Measurements from ENCODE around the gene BLTP3B. TPM values are rescaled to one million over a fixed set of nuclear protein-coding genes. Genes with fewer than 3 reads are reported as not detected.
"Not testable (repeated sequence)": the region's sequence is repeated elsewhere in the genome, so short reads cannot be mapped to it uniquely, and the experiment has no call there.

Gene BLTP3B
- total RNA-seq, 4 donors from 2014 or later, result 33.6 to 71.3 (median 42.5) TPM

DNA sequence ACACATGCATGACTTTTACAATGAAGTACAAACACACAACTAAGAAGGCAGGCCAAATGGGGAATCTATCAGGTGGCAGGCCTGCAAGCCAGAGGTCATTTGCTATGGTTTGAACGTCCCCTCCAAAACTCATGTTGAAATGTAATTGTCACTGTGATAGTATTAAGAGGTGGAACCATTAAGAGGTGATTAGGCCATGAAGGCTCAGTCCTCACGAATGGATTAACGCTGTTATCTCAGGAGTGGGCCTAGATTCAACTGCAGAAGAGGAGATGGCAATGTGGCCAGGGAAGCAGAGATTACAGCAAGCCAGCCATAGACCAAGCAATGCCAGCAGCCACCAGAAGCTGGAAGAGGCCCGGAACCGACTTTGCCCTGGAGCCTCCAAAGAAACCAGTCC, 44.4 kb upstream of the BLTP3B start:
- Histone ChIP-seq H3K4me1 (no peaks in the 10 kb centered on the region), H3K27me3 (no peaks in the 10 kb centered on the region), H3K9me3 (no peaks in the 10 kb centered on the region), H3K4me3 (no peak overlapping the region), H3K27ac (no peak overlapping the region), H3K36me3 (no peaks in the 10 kb centered on the region)
- intact Hi-C loops (cut with DNase I; ENCODE audit: low total_unique reads) (no loop called here), in situ Hi-C loops (cut with MboI; ENCODE audit: low sequenced_read_pairs in 4 of 4) (no loop called here)
- ATAC-seq, result no peak
- TF ChIP-seq, protein P1, sequence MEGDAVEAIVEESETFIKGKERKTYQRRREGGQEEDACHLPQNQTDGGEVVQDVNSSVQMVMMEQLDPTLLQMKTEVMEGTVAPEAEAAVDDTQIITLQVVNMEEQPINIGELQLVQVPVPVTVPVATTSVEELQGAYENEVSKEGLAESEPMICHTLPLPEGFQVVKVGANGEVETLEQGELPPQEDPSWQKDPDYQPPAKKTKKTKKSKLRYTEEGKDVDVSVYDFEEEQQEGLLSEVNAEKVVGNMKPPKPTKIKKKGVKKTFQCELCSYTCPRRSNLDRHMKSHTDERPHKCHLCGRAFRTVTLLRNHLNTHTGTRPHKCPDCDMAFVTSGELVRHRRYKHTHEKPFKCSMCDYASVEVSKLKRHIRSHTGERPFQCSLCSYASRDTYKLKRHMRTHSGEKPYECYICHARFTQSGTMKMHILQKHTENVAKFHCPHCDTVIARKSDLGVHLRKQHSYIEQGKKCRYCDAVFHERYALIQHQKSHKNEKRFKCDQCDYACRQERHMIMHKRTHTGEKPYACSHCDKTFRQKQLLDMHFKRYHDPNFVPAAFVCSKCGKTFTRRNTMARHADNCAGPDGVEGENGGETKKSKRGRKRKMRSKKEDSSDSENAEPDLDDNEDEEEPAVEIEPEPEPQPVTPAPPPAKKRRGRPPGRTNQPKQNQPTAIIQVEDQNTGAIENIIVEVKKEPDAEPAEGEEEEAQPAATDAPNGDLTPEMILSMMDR (IDR thresholded peaks at IDR 0.05 in 4 of 5, conservative IDR thresholded peaks at IDR 0.05 in 1 of 5), result no peak
- TF ChIP-seq POLR2A (IDR thresholded peaks at IDR 0.05), result no peak
- no peak for DNase-seq

DNA sequence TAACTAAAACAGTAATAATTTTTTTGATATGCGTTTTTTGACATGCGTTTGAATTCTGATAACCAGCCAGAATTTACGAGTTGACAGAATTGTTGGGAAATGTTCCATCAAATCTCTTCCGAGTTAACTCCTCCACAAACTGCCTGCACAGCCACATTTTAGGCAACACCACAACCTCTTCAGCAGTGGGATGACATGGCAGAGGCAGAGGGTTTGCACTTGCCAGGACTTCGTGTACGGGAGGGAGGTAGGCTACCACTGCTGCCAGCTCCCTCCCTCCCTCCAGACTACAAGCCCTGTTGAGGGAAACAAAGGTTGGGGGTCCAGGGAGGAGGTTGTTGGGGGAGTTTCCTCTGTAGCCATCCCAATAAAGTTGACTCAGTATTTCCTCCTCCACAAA, 43.4 kb upstream of the BLTP3B start:
- H3K4me3 ChIP-seq, result no peak overlapping the region
- H3K4me1 ChIP-seq, result no peaks in the 10 kb centered on the region
- no peaks in the 10 kb centered on the region for H3K36me3 ChIP-seq
- DNase-seq (no peak), ATAC-seq (no peak)
- no peak overlapping the region for H3K27ac ChIP-seq
- intact Hi-C loops (cut with DNase I; ENCODE audit: low total_unique reads), result no loop called here
- no peak for TF ChIP-seq POLR2A (IDR thresholded peaks at IDR 0.05)
- TF ChIP-seq, protein P1 (IDR thresholded peaks at IDR 0.05 in 4 of 5, conservative IDR thresholded peaks at IDR 0.05 in 1 of 5), result no peak
- in situ Hi-C loops (cut with MboI; ENCODE audit: low sequenced_read_pairs in 4 of 4), result no loop called here
- no peaks in the 10 kb centered on the region for H3K9me3 ChIP-seq
- no peaks in the 10 kb centered on the region for H3K27me3 ChIP-seq

DNA sequence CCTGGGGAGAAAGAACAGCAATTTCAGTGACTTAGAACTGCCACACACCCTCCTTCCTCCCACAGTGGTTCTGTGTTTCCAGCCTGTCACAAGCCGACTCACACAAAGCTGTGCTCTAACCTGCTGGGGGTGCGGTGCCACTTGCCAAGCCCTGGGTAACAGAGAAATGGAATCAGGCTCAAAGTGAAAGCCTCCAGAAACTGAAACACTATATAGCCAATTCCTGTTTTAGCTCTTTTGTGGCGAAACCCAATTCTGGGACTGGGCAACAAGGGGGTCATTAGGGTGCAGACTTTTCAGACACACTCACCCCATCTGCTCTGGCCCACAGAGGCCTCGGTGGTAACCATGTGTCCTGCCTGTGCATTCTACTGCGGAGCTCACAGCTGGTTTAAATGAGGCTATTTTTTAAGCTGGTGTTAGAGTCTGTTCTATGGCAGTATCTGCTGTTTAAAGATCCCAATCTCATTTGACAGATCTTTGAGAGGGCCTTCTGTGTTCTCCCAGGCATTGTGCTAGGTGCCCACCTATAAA, 42.8 kb upstream of the BLTP3B start:
- no peaks in the 10 kb centered on the region for H3K9me3 ChIP-seq
- no peak overlapping the region for H3K4me3 ChIP-seq
- ATAC-seq, result no peak
- no peak for DNase-seq
- in situ Hi-C loops (cut with MboI; ENCODE audit: low sequenced_read_pairs in 4 of 4) (no loop called here), intact Hi-C loops (cut with DNase I; ENCODE audit: low total_unique reads) (no loop called here)
- no peaks in the 10 kb centered on the region for H3K4me1 ChIP-seq
- no peak overlapping the region for H3K27ac ChIP-seq
- TF ChIP-seq, protein P1 (IDR thresholded peaks at IDR 0.05 in 4 of 5, conservative IDR thresholded peaks at IDR 0.05 in 1 of 5), result no peak
- TF ChIP-seq POLR2A (IDR thresholded peaks at IDR 0.05), result no peak
- H3K36me3 ChIP-seq, result no peaks in the 10 kb centered on the region
- no peaks in the 10 kb centered on the region for H3K27me3 ChIP-seq

DNA sequence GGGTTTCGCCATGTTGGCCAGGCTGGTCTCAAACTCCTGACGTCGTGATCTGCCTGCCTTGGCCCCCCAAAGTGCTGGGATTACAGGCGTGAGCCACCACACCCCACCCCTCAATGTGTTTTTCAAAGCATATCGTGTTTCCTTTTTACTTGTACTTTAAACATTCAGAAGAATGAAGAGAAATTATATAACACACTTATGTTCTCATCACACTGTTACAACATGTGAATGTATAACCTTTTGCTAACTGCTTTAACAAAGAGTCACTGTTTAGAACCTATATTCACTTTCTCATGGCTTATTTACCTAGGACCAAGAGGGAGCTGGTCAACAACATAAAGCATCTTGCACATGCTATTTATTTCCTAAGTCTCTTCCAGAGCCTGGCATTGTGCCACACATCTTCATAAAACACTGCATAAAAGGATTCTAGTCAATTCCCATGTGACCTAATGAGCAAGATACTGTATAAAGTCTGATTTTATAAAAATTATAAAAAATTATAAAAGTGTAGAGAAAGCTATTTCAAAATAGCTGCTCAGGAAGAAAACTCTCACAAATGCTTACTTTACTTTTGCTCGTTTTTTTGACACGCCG, 42.0 kb upstream of the BLTP3B start:
- intact Hi-C loops (cut with DNase I; ENCODE audit: low total_unique reads), result no loop called here
- ATAC-seq, result no peak
- Histone ChIP-seq H3K4me3 (no peak overlapping the region), H3K9me3 (no peaks in the 10 kb centered on the region), H3K36me3 (no peaks in the 10 kb centered on the region), H3K27ac (no peak overlapping the region), H3K27me3 (no peaks in the 10 kb centered on the region), H3K4me1 (no peaks in the 10 kb centered on the region)
- no peak for TF ChIP-seq POLR2A (IDR thresholded peaks at IDR 0.05)
- no peak for DNase-seq
- in situ Hi-C loops (cut with MboI; ENCODE audit: low sequenced_read_pairs in 4 of 4), result no loop called here

DNA sequence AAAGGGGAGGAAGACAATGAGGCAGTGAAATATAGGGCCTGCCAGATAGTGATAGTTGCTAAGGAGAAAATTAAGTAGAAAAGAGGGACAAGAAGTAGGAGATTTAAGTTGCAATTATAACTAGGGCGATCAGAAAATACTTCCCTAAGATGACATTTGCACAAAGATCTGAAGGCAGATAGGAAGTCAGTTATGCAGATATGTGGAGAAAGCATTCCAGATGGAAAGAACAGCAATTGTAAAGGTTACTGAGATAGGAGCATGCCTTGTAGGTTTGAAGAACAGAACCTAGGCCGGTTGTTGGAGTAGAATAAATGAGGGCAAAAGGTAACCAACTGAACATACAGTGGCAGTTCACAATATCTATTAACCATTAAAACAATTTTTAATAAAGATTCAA, 36.6 kb upstream of the BLTP3B start:
- no peak overlapping the region for H3K4me3 ChIP-seq
- H3K4me1 ChIP-seq, result no peaks in the 10 kb centered on the region
- in situ Hi-C loops (cut with MboI; ENCODE audit: low sequenced_read_pairs in 4 of 4), result no loop called here
- no peak for TF ChIP-seq POLR2A (IDR thresholded peaks at IDR 0.05)
- TF ChIP-seq, protein P1 (IDR thresholded peaks at IDR 0.05 in 4 of 5, conservative IDR thresholded peaks at IDR 0.05 in 1 of 5), result no peak
- intact Hi-C loops (cut with DNase I; ENCODE audit: low total_unique reads), result no loop called here
- ATAC-seq (no peak), DNase-seq (no peak)
- H3K9me3 ChIP-seq, result no peaks in the 10 kb centered on the region
- H3K36me3 ChIP-seq, result no peaks in the 10 kb centered on the region
- no peak overlapping the region for H3K27ac ChIP-seq
- H3K27me3 ChIP-seq, result no peaks in the 10 kb centered on the region

DNA sequence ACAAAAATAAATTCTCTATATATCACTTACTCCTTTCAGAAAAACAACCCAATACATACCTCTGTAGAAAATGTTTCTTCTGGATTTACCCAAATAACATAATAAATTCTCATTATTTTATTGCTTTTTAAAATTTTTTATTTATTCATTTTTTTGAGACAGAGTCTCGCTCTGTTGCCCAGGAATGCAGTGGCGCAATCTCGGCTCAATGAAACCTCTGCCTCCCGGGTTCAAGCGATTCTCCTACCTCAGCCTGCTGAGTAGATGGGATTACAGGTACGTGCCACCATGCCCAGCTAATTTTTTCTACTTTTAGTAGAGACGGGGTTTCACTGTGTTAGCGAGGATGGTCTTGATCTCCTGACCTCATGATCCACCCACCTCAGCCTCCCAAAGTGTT, 33.8 kb upstream of the BLTP3B start:
- ATAC-seq; H3K27ac ChIP-seq; in situ Hi-C loops (cut with MboI; ENCODE audit: low sequenced_read_pairs in 4 of 4); H3K36me3 ChIP-seq; H3K27me3 ChIP-seq; DNase-seq; H3K9me3 ChIP-seq; intact Hi-C loops (cut with DNase I; ENCODE audit: low total_unique reads); H3K4me1 ChIP-seq; H3K4me3 ChIP-seq: not testable (repeated sequence)
